Thoracic aorta (tissue), 2 donors: ENCODE data around the gene MINDY4B. TPM values are rescaled to one million over a fixed set of nuclear protein-coding genes. Genes with fewer than 3 reads are reported as not detected.

Source experiments
- ATAC-seq: fragments of 150-250 bp; one replicate; pipeline ENCODE4 v1.8.0; 2017; ENCODE audit warnings: low read depth; ENCODE audit not compliant: insufficient number of reproducible peaks, low FRiP score
- DNase-seq: peaks from one replicate; pipeline ENCODE4 v3.0.0-alpha.2; 2020; ENCODE audit warnings: low spot score
- H3K27ac ChIP-seq, 2 donors: fragments of 200-600 bp; sonication (generic); 1 replicate in 1 of 2; 2 replicates in 1 of 2; pipeline ENCODE4 v1.5.1; 2016; ENCODE audit warnings: mild to moderate bottlenecking in 2 of 2, moderate library complexity in 2 of 2
- H3K27me3 ChIP-seq: fragments of 200-600 bp; sonication (generic); replicated peaks from 2 replicates; pipeline ENCODE4 v1.6.0; 2016; ENCODE audit warnings: mild to moderate bottlenecking; ENCODE audit not compliant: insufficient read depth
- H3K36me3 ChIP-seq: fragments of 200-600 bp; sonication (generic); one replicate; pipeline ENCODE4 v1.5.1; 2016
- H3K4me1 ChIP-seq, 2 donors: fragments of 200-600 bp; sonication (generic); 1 replicate in 1 of 2; 2 replicates in 1 of 2; pipeline versions ENCODE4 v1.5.1 to v1.6.0; 2016; ENCODE audit warnings: low read depth in 2 of 2, mild to moderate bottlenecking in 1 of 2; ENCODE audit not compliant: control insufficient read depth in 1 of 2
- H3K4me3 ChIP-seq: fragments of 200-600 bp; sonication (generic); 2 replicates; pipeline ENCODE4 v1.5.1; 2016; ENCODE audit warnings: mild to moderate bottlenecking
- H3K9me3 ChIP-seq: fragments of 200-600 bp; sonication (generic); 2 replicates; pipeline ENCODE4 v1.5.1; 2016
- CTCF ChIP-seq: fragments of 200-600 bp; sonication (generic); IDR thresholded peaks from one replicate; pipeline ENCODE4 v1.5.1; 2019; ENCODE audit warnings: antibody characterized with exemption
- total RNA-seq, 2 donors: library from RNA; depleted of rRNA; stranded (reverse); fragments of >200 nt; gene quantifications; one replicate each; pipeline versions ENCODE4 v1.1.0 to v1.2.3, GENCODE V29; 2016

The MINDY4B gene
- total RNA-seq, 2 donors from 2014 or later, result not detected

GRCh38 chr3:150825192-150825915, 79.9 kb downstream of the MINDY4B start:
- Histone ChIP-seq H3K9me3 (no peaks in the 10 kb centered on the region), H3K27ac (no peak overlapping the region), H3K4me3 (no peak overlapping the region), H3K36me3 (no peaks in the 10 kb centered on the region), H3K4me1 (no peaks in the 10 kb centered on the region), H3K27me3 (no peaks in the 10 kb centered on the region)
- no peak for TF ChIP-seq CTCF
- DNase-seq (no peak), ATAC-seq (no peak)

GRCh38 chr3:150823277-150823676, 82.0 kb downstream of the MINDY4B start:
- H3K27ac ChIP-seq, result no peak overlapping the region
- no peak for DNase-seq
- no peaks in the 10 kb centered on the region for H3K4me1 ChIP-seq
- no peaks in the 10 kb centered on the region for H3K36me3 ChIP-seq
- H3K4me3 ChIP-seq, result no peak overlapping the region
- no peaks in the 10 kb centered on the region for H3K27me3 ChIP-seq
- no peak for ATAC-seq
- no peak for TF ChIP-seq CTCF
- no peaks in the 10 kb centered on the region for H3K9me3 ChIP-seq

GRCh38 chr3:150822636-150823035, 82.6 kb downstream of the MINDY4B start:
- Histone ChIP-seq H3K4me3 (no peak overlapping the region), H3K27me3 (no peaks in the 10 kb centered on the region), H3K27ac (no peak overlapping the region), H3K36me3 (no peaks in the 10 kb centered on the region), H3K9me3 (no peaks in the 10 kb centered on the region), H3K4me1 (no peaks in the 10 kb centered on the region)
- DNase-seq (no peak), ATAC-seq (no peak)
- no peak for TF ChIP-seq CTCF

Other genes starting within 250 kb of the MINDY4B start
- not detected for gene ERICH6, start 201.5 kb downstream of the MINDY4B start, total RNA-seq
- 10 to 100 TPM; 36.2 to 54.6 TPM for gene SIAH2, start 142.3 kb downstream of the MINDY4B start, total RNA-seq
- gene CLRN1, start 67.3 kb upstream of the MINDY4B start, total RNA-seq, result not detected
- 1 to 10 TPM in 1 of 2 donors, under 1 TPM in 1; 0.27 to 2.0 TPM for gene MED12L, start 180.2 kb upstream of the MINDY4B start, total RNA-seq